Left lung (tissue), 10 donors: ENCODE results near the gene SOBP. TPM values are rescaled to one million over a fixed set of nuclear protein-coding genes. Genes with fewer than 3 reads are reported as not detected.

Experiments used
- ATAC-seq: fragments of 200-7000 bp; cut with Tn5 transposase; one replicate; pipeline ENCODE4 v1.9.1; 2020; ENCODE audit warnings: moderate library complexity
- DNase-seq, 4 donors: peaks; one replicate each; pipeline ENCODE4 v3.0.0-alpha.2; 2013 to 2020
- H3K27ac ChIP-seq, 2 donors: fragments of 200-600 bp; sonication (generic) in 1 of 2; one replicate each; pipeline versions ENCODE4 v1.5.0 to v1.8.0; 2020 to 2021
- H3K27me3 ChIP-seq, 2 donors: fragments of 200-600 bp; sonication (generic) in 1 of 2; one replicate each; pipeline versions ENCODE4 v1.5.0 to v1.8.0; 2020 to 2021
- H3K36me3 ChIP-seq, 2 donors: fragments of 200-600 bp; sonication (generic) in 1 of 2; one replicate each; pipeline versions ENCODE4 v1.5.0 to v1.8.0; 2020 to 2021
- H3K4me1 ChIP-seq, 2 donors: fragments of 200-600 bp; one replicate each; pipeline ENCODE4 v1.8.0; 2021
- H3K4me3 ChIP-seq, 2 donors: fragments of 200-600 bp; sonication (generic) in 1 of 2; one replicate each; pipeline versions ENCODE4 v1.5.0 to v1.8.0; 2020 to 2021; ENCODE audit warnings: mild to moderate bottlenecking in 1 of 2
- H3K9me3 ChIP-seq, 2 donors: fragments of 200-600 bp; sonication (generic) in 1 of 2; one replicate each; pipeline versions ENCODE4 v1.5.0 to v1.8.0; 2020 to 2021
- CTCF ChIP-seq, 2 donors: fragments of 200-600 bp; sonication (generic) in 1 of 2; IDR thresholded peaks; one replicate each; pipeline versions ENCODE4 v1.5.0 to v1.8.0; 2021; ENCODE audit warnings: antibody characterized with exemption in 2 of 2
- intact Hi-C, 2 donors: fragments of 100-400 bp; cut with DNase I; formaldehyde crosslinking; loops; one replicate each; pipeline versions ENCODE4 v1.11.2 to v1.14.2; 2022
- polyA plus RNA-seq, 6 donors: library from polyadenylated mRNA; unstranded; fragments of 120-200 nt; gene quantifications; one replicate each; pipeline ENCODE4 v1.2.1, GENCODE V29; 2013; ENCODE audit not compliant: insufficient read length in 6 of 6
- total RNA-seq, 2 donors: library from RNA; stranded (reverse); fragmentation: NEBNext Ultra II Directional; extraction: Animal tissue kit (Norgen Biotek cat#: 25700); gene quantifications; one replicate each; pipeline ENCODE4 v1.2.1, GENCODE V29; 2021
- donor health status: DM: no; HTN: yes; CAD: no.
- donor health status: DM: no; HTN: no; CAD: no.

Gene SOBP
- total and polyA plus RNA-seq, 8 donors: 6.5 to 11.1 (median 8.1) TPM

- H3K36me3 ChIP-seq: no peaks in the 10 kb centered on the region
- no peaks in the 10 kb centered on the region for H3K4me1 ChIP-seq
- no peak for TF ChIP-seq CTCF (IDR thresholded peaks at IDR 0.05)
- ATAC-seq: no peak
- H3K27ac ChIP-seq: no peak overlapping the region
- H3K4me3 ChIP-seq: no peak overlapping the region
- no peak for DNase-seq
- intact Hi-C loops: no loop called here
- no peaks in the 10 kb centered on the region for H3K9me3 ChIP-seq
- H3K27me3 ChIP-seq: no peaks in the 10 kb centered on the region
Measured at GRCh38 chr6:107692351-107692750, 202.4 kb downstream of the SOBP start.

- H3K9me3 ChIP-seq: no peaks in the 10 kb centered on the region
- H3K27me3 ChIP-seq: no peaks in the 10 kb centered on the region
- H3K36me3 ChIP-seq: no peaks in the 10 kb centered on the region
- ATAC-seq (no peak), DNase-seq (no peak)
- no peak overlapping the region for H3K27ac ChIP-seq
- TF ChIP-seq CTCF (IDR thresholded peaks at IDR 0.05): no peak
- no peaks in the 10 kb centered on the region for H3K4me1 ChIP-seq
- H3K4me3 ChIP-seq: no peak overlapping the region
- intact Hi-C loops: no loop called here
Measured at GRCh38 chr6:107695061-107695720, 205.3 kb downstream of the SOBP start.

- DNase-seq (no peak), ATAC-seq (no peak)
- TF ChIP-seq CTCF (IDR thresholded peaks at IDR 0.05): no peak
- H3K4me1 ChIP-seq: no peaks in the 10 kb centered on the region
- no peaks in the 10 kb centered on the region for H3K36me3 ChIP-seq
- no peaks in the 10 kb centered on the region for H3K27me3 ChIP-seq
- H3K27ac ChIP-seq: no peak overlapping the region
- intact Hi-C loops: no loop called here
- no peak overlapping the region for H3K4me3 ChIP-seq
- no peaks in the 10 kb centered on the region for H3K9me3 ChIP-seq
Measured at GRCh38 chr6:107697682-107698081, 207.8 kb downstream of the SOBP start.

- Histone ChIP-seq H3K9me3 (no peaks in the 10 kb centered on the region), H3K36me3 (no peaks in the 10 kb centered on the region), H3K4me3 (no peak overlapping the region), H3K4me1 (no peaks in the 10 kb centered on the region), H3K27ac (no peak overlapping the region), H3K27me3 (no peaks in the 10 kb centered on the region)
- DNase-seq: no peak
- intact Hi-C loops: no loop called here
- TF ChIP-seq CTCF (IDR thresholded peaks at IDR 0.05): no peak
- no peak for ATAC-seq
Measured at GRCh38 chr6:107698146-107698545, 208.2 kb downstream of the SOBP start.

- Histone ChIP-seq H3K4me1 (no peaks in the 10 kb centered on the region), H3K27me3 (no peaks in the 10 kb centered on the region), H3K27ac (no peak overlapping the region), H3K9me3 (no peaks in the 10 kb centered on the region), H3K4me3 (no peak overlapping the region), H3K36me3 (no peaks in the 10 kb centered on the region)
- ATAC-seq (no peak), DNase-seq (no peak)
- intact Hi-C loops: no loop called here
- TF ChIP-seq CTCF (IDR thresholded peaks at IDR 0.05): no peak
Measured at GRCh38 chr6:107699254-107699653, 209.3 kb downstream of the SOBP start.
